A549 (cell line): ENCODE measurements around the gene VDAC2. TPM values are rescaled to one million over a fixed set of nuclear protein-coding genes. Genes with fewer than 3 reads are reported as not detected.
A peak's percentile ranks its signal among the peaks of the same experiment; 100 is the strongest.

Experiments used
- ATAC-seq, 2 experiments: fragments of 200-7000 bp in 1 of 2; fragments of >200 bp in 1 of 2; cut with Nextera tagmentation in 1 of 2; cut with Tn5 transposase in 1 of 2; 3 replicates each; pipeline versions ENCODE4 v1.8.0 to v1.9.1; 2018 to 2020; ENCODE audit warnings: mild to moderate bottlenecking in 1 of 2, moderate library complexity in 1 of 2
- CTCF ChIA-PET: fragments of 300-600 bp; sonication (Branson Sonifier 250); formaldehyde crosslinking; extraction: SDS; loops from one replicate; lab custom pipeline; 2021; ENCODE audit warnings: antibody characterized with exemption, inconsistent platforms; lab: Yijun Ruan, JAX
- POLR2A ChIA-PET: fragments of 350-600 bp; formaldehyde crosslinking; extraction: SDS; loops from one replicate; lab custom pipeline; 2021; ENCODE audit warnings: antibody characterized with exemption, inconsistent platforms; lab: Yijun Ruan, JAX
- DNase-seq, 2 experiments: peaks; one replicate each; pipeline versions ENCODE4 v3.0.0 to v3.0.0-alpha.2; 2011 to 2016; ENCODE audit warnings: low read depth in 1 of 2, low spot score in 1 of 2
- FAIRE-seq: peaks from 2 replicates; lab custom pipeline; 2011; peaks lifted over from hg19 to GRCh38; lab: Jason Lieb, UNC
- H3K27ac ChIP-seq, 2 experiments: fragments of >200 bp; sonication (Bioruptor Twin); formaldehyde crosslinking; 3 replicates each; pipeline ENCODE4 v1.5.1; 2016 to 2017
- H3K4me1 ChIP-seq: fragments of >200 bp; sonication (Bioruptor Twin); formaldehyde crosslinking; 3 replicates; pipeline ENCODE4 v1.6.1; 2016
- H3K4me2 ChIP-seq: fragments of >200 bp; sonication (Bioruptor Twin); formaldehyde crosslinking; 3 replicates; pipeline ENCODE4 v1.6.1; 2016
- H3K4me3 ChIP-seq: fragments of >200 bp; sonication (Bioruptor Twin); formaldehyde crosslinking; 3 replicates; pipeline ENCODE4 v1.5.1; 2016
- H3K9me3 ChIP-seq: fragments of >200 bp; sonication (Bioruptor Twin); formaldehyde crosslinking; 3 replicates; pipeline ENCODE4 v1.6.1; 2016
- CBX8 ChIP-seq: fragments of 200-600 bp; sonication (generic); IDR thresholded peaks from 2 replicates; pipeline ENCODE4 v1.6.1; 2016
- CEBPB ChIP-seq, 2 experiments: fragments of >200 bp in 1 of 2; sonication (Bioruptor Twin) in 1 of 2; formaldehyde crosslinking in 1 of 2; IDR thresholded peaks; 2 replicates each; pipeline ENCODE4 v1.6.1; 2012 to 2016
- EP300 ChIP-seq, 2 experiments: fragments of >200 bp; sonication (Bioruptor Twin); formaldehyde crosslinking; IDR thresholded peaks; 2 replicates in 1 of 2; 3 replicates in 1 of 2; pipeline ENCODE4 v1.6.1; 2016 to 2017
- FOSB ChIP-seq: fragments of 250-450 bp; sonication (Bioruptor Pico); IDR thresholded peaks from 2 replicates; pipeline ENCODE4 v1.5.0; 2020; ENCODE audit warnings: mild to moderate bottlenecking, moderate library complexity
- FOSL2 ChIP-seq, 2 experiments: fragments of 450-650 bp in 1 of 2; fragments of >200 bp in 1 of 2; sonication (Bioruptor Twin) in 1 of 2; formaldehyde crosslinking; IDR thresholded peaks; 2 replicates each; pipeline versions ENCODE4 v1.5.0 to v1.6.1; 2016 to 2020; ENCODE audit warnings: mild to moderate bottlenecking in 1 of 2, moderate library complexity in 1 of 2
- FOXS1 ChIP-seq: fragments of 250-450 bp; sonication (Bioruptor Pico); IDR thresholded peaks from 2 replicates; pipeline ENCODE4 v1.5.0; 2020; ENCODE audit warnings: mild to moderate bottlenecking, moderate library complexity
- JUN ChIP-seq, 2 experiments: fragments of >200 bp; sonication (Bioruptor Twin); formaldehyde crosslinking; IDR thresholded peaks; 2 replicates in 1 of 2; 3 replicates in 1 of 2; pipeline ENCODE4 v1.6.1; 2016 to 2017
- JUNB ChIP-seq: fragments of >200 bp; sonication (Bioruptor Twin); formaldehyde crosslinking; IDR thresholded peaks from 2 replicates; pipeline ENCODE4 v1.6.1; 2016
- KDM1A ChIP-seq: fragments of 200-600 bp; sonication (generic); IDR thresholded peaks from 2 replicates; pipeline ENCODE4 v1.6.1; 2016; ENCODE audit warnings: low read depth, mild to moderate bottlenecking
- KDM5A ChIP-seq: fragments of 200-600 bp; sonication (generic); IDR thresholded peaks from 2 replicates; pipeline ENCODE4 v1.6.1; 2016; ENCODE audit warnings: antibody characterized with exemption, mild to moderate bottlenecking
- MAFK ChIP-seq: fragments of 450-650 bp; IDR thresholded peaks from 2 replicates; pipeline ENCODE4 v1.6.1; 2014; ENCODE audit not compliant: partially characterized antibody
- MYC ChIP-seq: IDR thresholded peaks from 2 replicates; pipeline ENCODE4 v1.6.1; 2012; ENCODE audit warnings: mild to moderate bottlenecking, inconsistent platforms, low read length, improper control_type of control experiment, borderline replicate concordance
- NFE2L2 ChIP-seq: fragments of 150-350 bp; conservative IDR thresholded peaks from 2 replicates; pipeline ENCODE4 v1.6.1; 2014; ENCODE audit warnings: low read length
- NR3C1 ChIP-seq: fragments of >200 bp; sonication (Bioruptor Twin); formaldehyde crosslinking; IDR thresholded peaks from 3 replicates; pipeline ENCODE4 v1.6.1; 2017
- PHF8 ChIP-seq: fragments of 200-600 bp; sonication (generic); IDR thresholded peaks from 2 replicates; pipeline ENCODE4 v1.6.1; 2016; ENCODE audit warnings: low read depth, mild to moderate bottlenecking, antibody characterized with exemption, moderate library complexity, borderline replicate concordance
- POLR2A ChIP-seq: IDR thresholded peaks from 2 replicates; pipeline ENCODE4 v1.6.1; 2012; ENCODE audit warnings: mild to moderate bottlenecking, low read length
- POLR2AphosphoS2 ChIP-seq: conservative IDR thresholded peaks from 2 replicates; pipeline ENCODE4 v1.6.1; 2012; ENCODE audit warnings: low read length, improper control_type of control experiment, inconsistent platforms
- RARB ChIP-seq: fragments of 250-450 bp; sonication (Bioruptor Pico); IDR thresholded peaks from 2 replicates; pipeline ENCODE4 v1.8.0; 2021; ENCODE audit warnings: mild to moderate bottlenecking, moderate library complexity
- RCOR1 ChIP-seq: fragments of 150-350 bp; IDR thresholded peaks from 2 replicates; pipeline ENCODE4 v1.6.1; 2014; ENCODE audit warnings: antibody characterized with exemption, low read length, low read depth
- TP53 ChIP-seq: fragments of 250-450 bp; sonication (Bioruptor Pico); IDR thresholded peaks from 2 replicates; pipeline ENCODE4 v1.5.0; 2021; ENCODE audit warnings: mild to moderate bottlenecking, moderate library complexity
- WGBS: methylation state at CpG from one replicate; pipeline ENCODE4 v1.1.6; 2017; ENCODE audit errors: missing lambda C conversion rate; 5-methylcytosine and 5-hydroxymethylcytosine counted together
- polyA plus RNA-seq, 4 experiments: library from polyadenylated mRNA; depleted of rRNA in 3 of 4; stranded (reverse); fragments of >200 nt; fragmentation: RNase III in 1 of 4; extraction: RNeasy Plus Mini Kit Qiagen cat#74134 plus additional on column Dnase treatment in 1 of 4; gene quantifications; 2 replicates in 3 of 4; 3 replicates in 1 of 4; pipeline ENCODE4 v1.2.3, GENCODE V29; 2011 to 2017
- TF ChIP-seq, protein P1 (sequence below): fragments of 150-350 bp; IDR thresholded peaks from 2 replicates; pipeline ENCODE4 v1.6.1; 2014; ENCODE audit warnings: low read depth, mild to moderate bottlenecking, low read length
- TF ChIP-seq, protein P2 (sequence below): IDR thresholded peaks from 2 replicates; pipeline ENCODE4 v1.6.1; 2012; ENCODE audit warnings: low read depth, borderline replicate concordance
- TF ChIP-seq, protein P3 (sequence below): fragments of 250-450 bp; sonication (Bioruptor Pico); IDR thresholded peaks from 2 replicates; pipeline ENCODE4 v1.5.0; 2021; ENCODE audit warnings: mild to moderate bottlenecking, moderate library complexity, borderline replicate concordance
- TF ChIP-seq, protein P4 (sequence below): fragments of 450-650 bp; IDR thresholded peaks from 2 replicates; pipeline ENCODE4 v1.6.1; 2014; ENCODE audit warnings: antibody characterized with exemption
- TF ChIP-seq, protein P5 (sequence below): fragments of >200 bp; sonication (Bioruptor Twin); formaldehyde crosslinking; IDR thresholded peaks from 3 replicates; pipeline ENCODE4 v1.6.1; 2016
- TF ChIP-seq, protein P6 (sequence below): IDR thresholded peaks from 2 replicates; pipeline ENCODE4 v1.6.1; 2012

The VDAC2 gene
- polyA plus RNA-seq, 2 of the 4 experiments (the other 2 are of a cell fraction) = 273 to 285 TPM

DNA sequence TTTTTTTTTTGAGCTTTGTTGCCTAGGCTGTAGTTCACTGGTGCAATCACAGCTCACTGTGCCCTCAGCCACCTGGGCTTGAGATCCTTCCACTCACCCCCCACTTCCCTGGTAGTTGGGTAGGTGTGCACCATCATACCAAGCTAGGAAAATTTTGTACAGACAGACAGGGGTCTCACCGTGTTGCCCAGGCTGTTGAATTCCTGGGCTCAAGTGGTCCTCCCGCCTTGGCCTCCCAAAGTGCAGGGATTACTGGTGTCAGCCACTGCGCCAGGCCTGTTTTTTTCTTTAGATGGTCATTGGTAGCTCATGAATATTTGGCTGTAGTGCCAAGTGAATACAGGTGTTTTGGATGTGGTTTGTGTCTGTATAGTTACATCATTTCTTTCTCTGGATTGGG lies 17.7 kb downstream of the VDAC2 start (continued):
- no peak for TF ChIP-seq KDM1A
- TF ChIP-seq JUN (IDR thresholded peaks at IDR 0.05) = no peak
- no peak for TF ChIP-seq POLR2A
- TF ChIP-seq NR3C1 = no peak
- TF ChIP-seq, protein P1, sequence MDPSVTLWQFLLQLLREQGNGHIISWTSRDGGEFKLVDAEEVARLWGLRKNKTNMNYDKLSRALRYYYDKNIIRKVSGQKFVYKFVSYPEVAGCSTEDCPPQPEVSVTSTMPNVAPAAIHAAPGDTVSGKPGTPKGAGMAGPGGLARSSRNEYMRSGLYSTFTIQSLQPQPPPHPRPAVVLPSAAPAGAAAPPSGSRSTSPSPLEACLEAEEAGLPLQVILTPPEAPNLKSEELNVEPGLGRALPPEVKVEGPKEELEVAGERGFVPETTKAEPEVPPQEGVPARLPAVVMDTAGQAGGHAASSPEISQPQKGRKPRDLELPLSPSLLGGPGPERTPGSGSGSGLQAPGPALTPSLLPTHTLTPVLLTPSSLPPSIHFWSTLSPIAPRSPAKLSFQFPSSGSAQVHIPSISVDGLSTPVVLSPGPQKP = no peak
- no peak for TF ChIP-seq RARB (CRISPR knock-in tag)
- TF ChIP-seq TP53 = no peak
- no peak for TF ChIP-seq FOSB (CRISPR knock-in tag)
- TF ChIP-seq, protein P2, sequence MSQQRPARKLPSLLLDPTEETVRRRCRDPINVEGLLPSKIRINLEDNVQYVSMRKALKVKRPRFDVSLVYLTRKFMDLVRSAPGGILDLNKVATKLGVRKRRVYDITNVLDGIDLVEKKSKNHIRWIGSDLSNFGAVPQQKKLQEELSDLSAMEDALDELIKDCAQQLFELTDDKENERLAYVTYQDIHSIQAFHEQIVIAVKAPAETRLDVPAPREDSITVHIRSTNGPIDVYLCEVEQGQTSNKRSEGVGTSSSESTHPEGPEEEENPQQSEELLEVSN = no peak

DNA sequence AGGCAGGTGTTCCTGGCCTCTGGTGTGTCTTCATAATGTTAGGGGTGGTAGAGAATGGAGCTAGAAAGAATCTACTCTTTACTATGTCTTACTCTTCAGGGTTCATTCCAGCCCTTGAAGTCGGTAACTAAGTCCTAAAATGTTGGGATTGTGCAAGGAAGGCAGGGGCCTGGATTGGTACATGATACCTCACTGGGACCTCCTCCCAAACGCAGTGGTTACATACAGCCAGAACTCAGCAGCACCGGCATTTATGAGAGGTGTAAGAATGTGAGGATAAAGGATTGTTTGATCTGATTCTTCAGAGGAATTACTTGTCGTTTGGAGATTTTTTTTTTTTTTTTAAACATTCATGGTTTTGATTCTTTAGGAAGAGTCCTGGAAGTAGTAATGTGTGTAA lies 18.2 kb downstream of the VDAC2 start:
- FAIRE-seq (no peak), ATAC-seq (no peak; a peak in 1 of 6 replicates), DNase-seq (no peak)
- ChIA-PET CTCF (interaction anchor here (0.8 to 22.8 kb wide), 5 partner anchors 11 to 114 kb away, joined by 3 to 479 read pairs (median 4); partner anchors contain the start of gene VDAC2), POLR2A (no interaction called here)
- Histone ChIP-seq H3K4me1 (peaks cover 80% of the 10 kb centered on the region), H3K27ac (peak overlapping the region; percentile 40 to 68; a peak in 4 of 6 replicates), H3K4me2 (peak overlapping the region; percentile 61), H3K4me3 (no peak overlapping the region), H3K9me3 (no peaks in the 10 kb centered on the region)
- TF ChIP-seq CEBPB (IDR thresholded peaks at IDR 0.05) = peak in 1 of 2 experiments; percentile 26; a peak in 1 of 4 replicates
- TF ChIP-seq, protein P3, sequence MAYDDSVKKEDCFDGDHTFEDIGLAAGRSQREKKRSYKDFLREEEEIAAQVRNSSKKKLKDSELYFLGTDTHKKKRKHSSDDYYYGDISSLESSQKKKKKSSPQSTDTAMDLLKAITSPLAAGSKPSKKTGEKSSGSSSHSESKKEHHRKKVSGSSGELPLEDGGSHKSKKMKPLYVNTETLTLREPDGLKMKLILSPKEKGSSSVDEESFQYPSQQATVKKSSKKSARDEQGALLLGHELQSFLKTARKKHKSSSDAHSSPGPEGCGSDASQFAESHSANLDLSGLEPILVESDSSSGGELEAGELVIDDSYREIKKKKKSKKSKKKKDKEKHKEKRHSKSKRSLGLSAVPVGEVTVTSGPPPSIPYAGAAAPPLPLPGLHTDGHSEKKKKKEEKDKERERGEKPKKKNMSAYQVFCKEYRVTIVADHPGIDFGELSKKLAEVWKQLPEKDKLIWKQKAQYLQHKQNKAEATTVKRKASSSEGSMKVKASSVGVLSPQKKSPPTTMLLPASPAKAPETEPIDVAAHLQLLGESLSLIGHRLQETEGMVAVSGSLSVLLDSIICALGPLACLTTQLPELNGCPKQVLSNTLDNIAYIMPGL (CRISPR knock-in tag) = no peak
- WGBS = 20% methylated on average over 4 of the region's 4 CpGs

DNA sequence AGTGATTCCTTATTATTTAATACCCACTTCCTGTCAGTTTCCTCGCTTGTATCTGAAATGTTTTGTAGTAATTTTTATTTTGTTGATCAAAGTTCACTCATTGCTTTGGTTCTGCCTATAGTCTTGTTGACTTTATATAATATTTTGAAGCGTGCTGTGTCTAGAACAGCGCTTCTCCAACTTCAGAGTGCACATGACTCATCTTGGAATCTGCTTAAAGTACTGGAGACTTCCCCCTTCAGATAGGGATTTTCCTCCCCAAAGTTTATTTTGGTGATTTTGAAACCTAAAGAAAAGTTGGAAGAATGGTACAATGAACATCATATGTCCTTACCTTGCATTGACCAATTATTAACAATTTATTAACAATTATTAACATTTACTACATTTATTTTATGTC lies 19.4 kb downstream of the VDAC2 start:
- CTCF ChIA-PET = interaction anchor here (0.6 to 22.8 kb wide), 12 partner anchors 8 to 119 kb away, joined by 3 to 479 read pairs (median 9); partner anchors contain the start of genes SAMD8 and VDAC2
- peaks cover 70% of the 10 kb centered on the region for H3K4me1 ChIP-seq
- TF ChIP-seq EP300 (IDR thresholded peaks at IDR 0.05) (no peak), FOSL2 (IDR thresholded peaks at IDR 0.05) (no peak), FOSL2 (CRISPR knock-in tag; IDR thresholded peaks at IDR 0.05) (peak; percentile 70)
- TF ChIP-seq, protein P4, sequence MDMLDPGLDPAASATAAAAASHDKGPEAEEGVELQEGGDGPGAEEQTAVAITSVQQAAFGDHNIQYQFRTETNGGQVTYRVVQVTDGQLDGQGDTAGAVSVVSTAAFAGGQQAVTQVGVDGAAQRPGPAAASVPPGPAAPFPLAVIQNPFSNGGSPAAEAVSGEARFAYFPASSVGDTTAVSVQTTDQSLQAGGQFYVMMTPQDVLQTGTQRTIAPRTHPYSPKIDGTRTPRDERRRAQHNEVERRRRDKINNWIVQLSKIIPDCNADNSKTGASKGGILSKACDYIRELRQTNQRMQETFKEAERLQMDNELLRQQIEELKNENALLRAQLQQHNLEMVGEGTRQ = no peak
- H3K9me3 ChIP-seq = no peaks in the 10 kb centered on the region
- ATAC-seq (no peak), DNase-seq (peak in 1 of 2 experiments; percentile 40), FAIRE-seq (no peak)
- H3K4me2 ChIP-seq = peak overlapping the region; percentile 61
- WGBS = 11% methylated on average over 3 of the region's 3 CpGs
- H3K4me3 ChIP-seq = no peak overlapping the region
- POLR2A ChIA-PET = interaction anchor here (1.0 to 3.3 kb wide), 6 partner anchors 9 to 118 kb away, joined by 3 to 21 read pairs (median 5); partner anchors contain the start of genes SAMD8 and VDAC2
- H3K27ac ChIP-seq = peak overlapping the region; percentile 22 to 40; a peak in 1 of 6 replicates

DNA sequence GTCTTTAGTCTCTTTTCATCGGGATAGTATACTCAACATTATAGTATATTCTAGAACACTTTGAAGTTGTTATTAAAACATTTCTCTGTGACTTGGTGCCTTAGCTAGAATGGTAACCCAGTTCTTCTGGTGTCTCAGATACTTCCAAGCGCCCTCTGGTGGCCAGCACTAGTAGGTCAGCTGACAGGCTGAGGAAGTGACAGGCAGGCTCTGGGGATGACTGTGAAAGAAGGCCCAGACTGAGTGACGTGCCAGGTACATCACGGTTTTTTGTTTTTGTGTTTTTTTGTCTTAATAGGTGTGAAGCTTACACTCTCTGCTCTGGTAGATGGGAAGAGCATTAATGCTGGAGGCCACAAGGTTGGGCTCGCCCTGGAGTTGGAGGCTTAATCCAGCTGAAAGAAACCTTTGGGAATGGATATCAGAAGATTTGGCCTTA lies 20.0 kb downstream of the VDAC2 start:
- FAIRE-seq (no peak), DNase-seq (peak; percentile 89 to 92), ATAC-seq (peak in 1 of 2 experiments; percentile 31; a peak in 3 of 6 replicates)
- peak overlapping the region in 1 of 2 experiments; percentile 29; a peak in 1 of 6 replicates for H3K27ac ChIP-seq
- ChIA-PET CTCF (interaction anchor here (0.6 to 22.8 kb wide), 15 partner anchors 8 to 120 kb away, joined by 3 to 479 read pairs (median 6); partner anchors contain the start of genes SAMD8 and VDAC2), POLR2A (interaction anchor here (1.0 to 3.3 kb wide), 6 partner anchors 10 to 119 kb away, joined by 3 to 21 read pairs (median 5); partner anchors contain the start of genes SAMD8 and VDAC2)
- H3K4me3 ChIP-seq = no peak overlapping the region
- peak overlapping the region; percentile 61 for H3K4me2 ChIP-seq
- WGBS = 24% methylated on average over 5 of the region's 5 CpGs
- H3K4me1 ChIP-seq = peaks cover 63% of the 10 kb centered on the region
- no peaks in the 10 kb centered on the region for H3K9me3 ChIP-seq
- TF ChIP-seq POLR2AphosphoS2 (peak; percentile 86), CBX8 (no peak), JUNB (no peak), MYC (no peak), PHF8 (no peak), KDM5A (no peak), EP300 (IDR thresholded peaks at IDR 0.05) (no peak), CEBPB (IDR thresholded peaks at IDR 0.05) (no peak), FOXS1 (CRISPR knock-in tag) (no peak), RCOR1 (no peak), MAFK (no peak), NFE2L2 (no peak)
- TF ChIP-seq, protein P5, sequence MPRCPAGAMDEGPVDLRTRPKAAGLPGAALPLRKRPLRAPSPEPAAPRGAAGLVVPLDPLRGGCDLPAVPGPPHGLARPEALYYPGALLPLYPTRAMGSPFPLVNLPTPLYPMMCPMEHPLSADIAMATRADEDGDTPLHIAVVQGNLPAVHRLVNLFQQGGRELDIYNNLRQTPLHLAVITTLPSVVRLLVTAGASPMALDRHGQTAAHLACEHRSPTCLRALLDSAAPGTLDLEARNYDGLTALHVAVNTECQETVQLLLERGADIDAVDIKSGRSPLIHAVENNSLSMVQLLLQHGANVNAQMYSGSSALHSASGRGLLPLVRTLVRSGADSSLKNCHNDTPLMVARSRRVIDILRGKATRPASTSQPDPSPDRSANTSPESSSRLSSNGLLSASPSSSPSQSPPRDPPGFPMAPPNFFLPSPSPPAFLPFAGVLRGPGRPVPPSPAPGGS = no peak
- TF ChIP-seq, protein P6, sequence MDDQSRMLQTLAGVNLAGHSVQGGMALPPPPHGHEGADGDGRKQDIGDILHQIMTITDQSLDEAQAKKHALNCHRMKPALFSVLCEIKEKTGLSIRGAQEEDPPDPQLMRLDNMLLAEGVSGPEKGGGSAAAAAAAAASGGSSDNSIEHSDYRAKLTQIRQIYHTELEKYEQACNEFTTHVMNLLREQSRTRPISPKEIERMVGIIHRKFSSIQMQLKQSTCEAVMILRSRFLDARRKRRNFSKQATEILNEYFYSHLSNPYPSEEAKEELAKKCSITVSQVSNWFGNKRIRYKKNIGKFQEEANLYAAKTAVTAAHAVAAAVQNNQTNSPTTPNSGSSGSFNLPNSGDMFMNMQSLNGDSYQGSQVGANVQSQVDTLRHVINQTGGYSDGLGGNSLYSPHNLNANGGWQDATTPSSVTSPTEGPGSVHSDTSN = no peak
